Spleen (tissue), 7 donors: ENCODE data around the gene SCN7A.

Source experiments
- CTCF ChIP-seq, 11 experiments: fragments of 200-600 bp in 7 of 11; fragments of 450-650 bp in 4 of 11; sonication (generic) in 4 of 11; IDR thresholded peaks in 8 of 11; conservative IDR thresholded peaks in 3 of 11; 1 replicate in 7 of 11; 2 replicates in 4 of 11; pipeline versions ENCODE4 v1.4.0 to v1.8.0; 2016 to 2021; ENCODE audit warnings: antibody characterized with exemption in 11 of 11, inconsistent platforms in 4 of 11, mild to moderate bottlenecking in 1 of 11
- POLR2A ChIP-seq, 3 donors: fragments of 450-650 bp; IDR thresholded peaks; one replicate each; pipeline ENCODE4 v1.5.1; 2017; ENCODE audit warnings: antibody characterized with exemption in 3 of 3, mild to moderate bottlenecking in 1 of 3
- POLR2AphosphoS5 ChIP-seq, 3 donors: sonication (generic); formaldehyde crosslinking; IDR thresholded peaks; one replicate each; pipeline ENCODE4 v1.5.1; 2017; ENCODE audit warnings: antibody characterized with exemption in 3 of 3
- donor health status: DM: no; HTN: no; CAD: no; lungs with moderate emphysema.
- donor health status: DM: no; HTN: no; CAD: no.
- donor health status: DM: no; HTN: no; CAD: no.

DNA sequence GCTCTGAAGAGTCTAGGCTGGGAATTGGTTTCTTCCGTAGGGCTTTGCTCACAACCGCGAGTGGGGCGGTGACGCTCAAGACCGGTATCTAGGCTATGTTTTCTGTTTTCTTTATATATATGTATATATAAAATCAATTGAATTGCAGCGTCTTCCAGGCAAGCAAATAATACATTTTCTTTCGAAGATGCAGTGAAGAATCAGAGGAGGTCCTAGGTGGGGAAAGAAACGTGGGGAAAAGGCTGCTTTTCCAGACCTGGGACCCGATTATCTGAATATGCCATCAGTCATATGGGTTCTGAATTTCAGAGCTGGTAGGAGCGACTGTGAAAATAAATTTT lies 117.6 kb downstream of the SCN7A start:
- no peak for TF ChIP-seq POLR2A (IDR thresholded peaks at IDR 0.05)
- no peak for TF ChIP-seq POLR2AphosphoS5 (IDR thresholded peaks at IDR 0.05)
- TF ChIP-seq CTCF (IDR thresholded peaks at IDR 0.05 in 8 of 11, conservative IDR thresholded peaks at IDR 0.05 in 3 of 11): no peak
